HEK293T (cell line): ENCODE measurements around the gene TBATA.

ENCODE experiments used
- ELF4 ChIP-seq: fragments of 450-650 bp; IDR thresholded peaks from 2 replicates; pipeline ENCODE4 v1.6.1; 2017; ENCODE audit warnings: antibody characterized with exemption
- SP1 ChIP-seq: fragments of 450-650 bp; IDR thresholded peaks from 2 replicates; pipeline ENCODE4 v1.6.1; 2017
- SUZ12 ChIP-seq: fragments of 450-650 bp; IDR thresholded peaks from 2 replicates; pipeline ENCODE4 v1.6.1; 2016; ENCODE audit warnings: mild to moderate bottlenecking
- ZNF384 ChIP-seq: fragments of 450-650 bp; IDR thresholded peaks from 2 replicates; pipeline ENCODE4 v1.6.1; 2016
- TF ChIP-seq, protein P1 (sequence below): fragments of 450-650 bp; IDR thresholded peaks from 2 replicates; pipeline ENCODE4 v1.6.1; 2016

GRCh38 chr10:70743430-70743788, 41.8 kb downstream of the TBATA start:
- TF ChIP-seq ZNF384 (no peak), ELF4 (no peak), SUZ12 (no peak), SP1 (no peak)
- TF ChIP-seq, protein P1, sequence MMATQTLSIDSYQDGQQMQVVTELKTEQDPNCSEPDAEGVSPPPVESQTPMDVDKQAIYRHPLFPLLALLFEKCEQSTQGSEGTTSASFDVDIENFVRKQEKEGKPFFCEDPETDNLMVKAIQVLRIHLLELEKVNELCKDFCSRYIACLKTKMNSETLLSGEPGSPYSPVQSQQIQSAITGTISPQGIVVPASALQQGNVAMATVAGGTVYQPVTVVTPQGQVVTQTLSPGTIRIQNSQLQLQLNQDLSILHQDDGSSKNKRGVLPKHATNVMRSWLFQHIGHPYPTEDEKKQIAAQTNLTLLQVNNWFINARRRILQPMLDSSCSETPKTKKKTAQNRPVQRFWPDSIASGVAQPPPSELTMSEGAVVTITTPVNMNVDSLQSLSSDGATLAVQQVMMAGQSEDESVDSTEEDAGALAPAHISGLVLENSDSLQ: no peak
